Esophagus squamous epithelium (tissue), 4 donors: ENCODE results near the gene BBLN.

Source experiments
- CTCF ChIP-seq, 6 experiments: fragments of 450-650 bp in 4 of 6; fragments of 200-600 bp in 2 of 6; sonication (generic) in 2 of 6; IDR thresholded peaks; one replicate each; pipeline ENCODE4 v1.5.1; 2016 to 2019; ENCODE audit warnings: antibody characterized with exemption in 6 of 6, mild to moderate bottlenecking in 4 of 6, moderate library complexity in 4 of 6
- POLR2A ChIP-seq, 4 donors: fragments of 450-650 bp; IDR thresholded peaks; one replicate each; pipeline ENCODE4 v1.6.1; 2017; ENCODE audit warnings: antibody characterized with exemption in 4 of 4, mild to moderate bottlenecking in 4 of 4, moderate library complexity in 3 of 4

DNA sequence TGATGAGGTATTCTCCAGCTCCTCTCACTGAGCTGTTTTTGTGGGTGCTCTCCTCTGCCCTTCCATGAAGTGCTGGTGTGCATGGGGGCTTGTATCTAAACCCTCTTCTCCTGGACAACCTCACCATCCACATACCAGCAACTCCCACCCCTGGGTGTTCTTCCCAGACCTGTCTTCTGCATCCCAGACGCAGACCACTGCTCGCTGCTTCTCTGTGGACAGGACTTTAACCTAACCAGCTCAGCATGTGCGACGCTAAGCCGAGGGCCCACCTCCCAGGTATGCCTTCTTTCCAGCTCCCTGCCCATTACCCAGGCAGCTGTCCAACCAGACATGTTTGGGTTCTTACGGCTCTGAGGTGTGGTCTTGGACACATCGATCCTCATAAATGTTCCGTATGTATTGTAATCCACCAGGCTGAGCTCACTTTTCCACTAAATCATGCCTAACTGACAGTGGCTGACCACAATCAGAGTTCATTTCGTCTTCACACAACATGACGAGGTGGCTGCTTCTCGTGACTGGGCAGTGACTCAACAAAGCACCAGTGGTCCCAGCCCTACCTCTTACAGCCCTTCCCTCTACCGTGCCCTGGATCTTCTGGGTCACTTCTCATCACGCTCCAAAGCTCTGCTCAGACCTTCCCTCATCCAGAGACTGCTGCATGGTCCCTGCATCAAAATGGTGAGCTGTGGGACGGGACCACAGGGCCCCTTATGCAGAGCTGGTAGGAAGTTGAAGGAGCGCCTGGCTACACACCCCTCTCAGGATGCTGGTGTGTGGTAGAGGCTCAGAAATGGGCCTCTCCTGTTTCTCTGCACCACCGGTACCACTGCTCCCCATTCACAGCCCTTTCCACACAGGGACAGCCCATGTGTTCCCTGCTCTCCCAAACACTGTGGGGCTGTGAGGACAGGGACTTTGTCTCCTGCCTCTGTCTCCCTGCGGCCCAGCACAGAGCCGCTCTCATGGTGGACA lies 23.0 kb upstream of the BBLN start:
- TF ChIP-seq CTCF (IDR thresholded peaks at IDR 0.05) (no peak), POLR2A (IDR thresholded peaks at IDR 0.05) (no peak)
